ENCODE results near the gene BTBD9. TPM values are rescaled to one million over a fixed set of nuclear protein-coding genes. Genes with fewer than 3 reads are reported as not detected.

The BTBD9 gene
- total RNA-seq, 1 donor from 2014 or later, result 14.9 TPM

GRCh38 chr6:38610050-38610625, 29.6 kb downstream of the BTBD9 start:
- DNase-seq (no peak), ATAC-seq (ENCODE audit: poor library complexity) (no peak)
- intact Hi-C loops (cut with DNase I), result no loop called here

GRCh38 chr6:38604700-38605099, 35.0 kb downstream of the BTBD9 start:
- intact Hi-C loops (cut with DNase I), result no loop called here
- DNase-seq (no peak), ATAC-seq (ENCODE audit: poor library complexity) (no peak)

GRCh38 chr6:38603966-38604365, 35.8 kb downstream of the BTBD9 start:
- ATAC-seq (ENCODE audit: poor library complexity) (peak; percentile 35), DNase-seq (no peak)
- intact Hi-C loops (cut with DNase I), result no loop called here

GRCh38 chr6:38603496-38603895, 36.2 kb downstream of the BTBD9 start:
- intact Hi-C loops (cut with DNase I), result no loop called here
- DNase-seq, result no peak
- no peak for ATAC-seq (ENCODE audit: poor library complexity)

- DNase-seq, result no peak
- intact Hi-C loops (cut with DNase I), result no loop called here
- peak; percentile 83 for ATAC-seq (ENCODE audit: poor library complexity)
Observed at GRCh38 chr6:38599966-38600550, 39.7 kb downstream of the BTBD9 start.

- DNase-seq, result no peak
- no peak for ATAC-seq (ENCODE audit: poor library complexity)
- intact Hi-C loops (cut with DNase I), result no loop called here
Observed at GRCh38 chr6:38599261-38599660, 40.5 kb downstream of the BTBD9 start.

GRCh38 chr6:38593998-38594665, 45.6 kb downstream of the BTBD9 start:
- no peak for ATAC-seq (ENCODE audit: poor library complexity)
- intact Hi-C loops (cut with DNase I), result no loop called here
- DNase-seq, result no peak

- ATAC-seq (ENCODE audit: poor library complexity) (no peak), DNase-seq (no peak)
- intact Hi-C loops (cut with DNase I), result no loop called here
Observed at GRCh38 chr6:38593409-38593808, 46.3 kb downstream of the BTBD9 start.

- DNase-seq, result no peak
- ATAC-seq (ENCODE audit: poor library complexity), result no peak
- intact Hi-C loops (cut with DNase I), result no loop called here
Observed at GRCh38 chr6:38591439-38591838, 48.3 kb downstream of the BTBD9 start.

GRCh38 chr6:38589367-38589720, 50.4 kb downstream of the BTBD9 start:
- intact Hi-C loops (cut with DNase I), result no loop called here
- DNase-seq (no peak), ATAC-seq (ENCODE audit: poor library complexity) (no peak)

GRCh38 chr6:38588631-38589366, 50.9 kb downstream of the BTBD9 start:
- DNase-seq, result no peak
- intact Hi-C loops (cut with DNase I), result no loop called here
- ATAC-seq (ENCODE audit: poor library complexity), result no peak

- ATAC-seq (ENCODE audit: poor library complexity) (peak; percentile 45), DNase-seq (no peak)
- intact Hi-C loops (cut with DNase I), result no loop called here
Observed at GRCh38 chr6:38587766-38588362, 51.9 kb downstream of the BTBD9 start.

GRCh38 chr6:38586992-38587391, 52.7 kb downstream of the BTBD9 start:
- ATAC-seq (ENCODE audit: poor library complexity) (no peak), DNase-seq (no peak)
- intact Hi-C loops (cut with DNase I), result no loop called here

GRCh38 chr6:38584731-38585130, 55.0 kb downstream of the BTBD9 start:
- ATAC-seq (ENCODE audit: poor library complexity) (no peak), DNase-seq (no peak)
- intact Hi-C loops (cut with DNase I), result no loop called here

- DNase-seq, result no peak
- ATAC-seq (ENCODE audit: poor library complexity), result no peak
- intact Hi-C loops (cut with DNase I), result no loop called here
Observed at GRCh38 chr6:38583523-38583922, 56.2 kb downstream of the BTBD9 start.

GRCh38 chr6:38580030-38580429, 59.7 kb downstream of the BTBD9 start:
- intact Hi-C loops (cut with DNase I), result no loop called here
- ATAC-seq (ENCODE audit: poor library complexity), result no peak
- DNase-seq, result no peak

- no peak for DNase-seq
- ATAC-seq (ENCODE audit: poor library complexity), result no peak
Observed at GRCh38 chr6:38579010-38579628, 60.6 kb downstream of the BTBD9 start.

GRCh38 chr6:38578075-38578474, 61.7 kb downstream of the BTBD9 start:
- DNase-seq (no peak), ATAC-seq (ENCODE audit: poor library complexity) (no peak)
- intact Hi-C loops (cut with DNase I), result no loop called here

More at GRCh38 chr6:38579010-38579628, 60.6 kb downstream of the BTBD9 start:
- intact Hi-C loops (cut with DNase I), result no loop called here

- ATAC-seq (ENCODE audit: poor library complexity), result no peak
- DNase-seq, result no peak
- intact Hi-C loops (cut with DNase I), result no loop called here
Observed at GRCh38 chr6:38577492-38577891, 62.2 kb downstream of the BTBD9 start.

Measured in Right ventricle myocardium superior (tissue), 1 donor.